Lower leg skin (tissue), 3 donors: ENCODE data around the gene ADGRL3.

Experiments
- CTCF ChIP-seq, 3 donors: fragments of 450-650 bp; IDR thresholded peaks; one replicate each; pipeline ENCODE4 v1.5.1; 2016; ENCODE audit warnings: antibody characterized with exemption in 3 of 3, mild to moderate bottlenecking in 3 of 3, moderate library complexity in 2 of 3
- POLR2A ChIP-seq, 2 donors: fragments of 450-650 bp; IDR thresholded peaks; one replicate each; pipeline ENCODE4 v1.6.1; 2016 to 2017; ENCODE audit warnings: antibody characterized with exemption in 2 of 2, mild to moderate bottlenecking in 1 of 2, moderate library complexity in 1 of 2

- TF ChIP-seq CTCF (IDR thresholded peaks at IDR 0.05) (no peak), POLR2A (IDR thresholded peaks at IDR 0.05) (no peak)
Observed at GRCh38 chr4:61603086-61603485, 403.0 kb downstream of the ADGRL3 start.
